ENCODE results near the gene CAMK1.
"Not testable (repeated sequence)": the region's sequence is repeated elsewhere in the genome, so short reads cannot be mapped to it uniquely, and the experiment has no call there.

Gene CAMK1

GRCh38 chr3:9778143-9779074, 8.7 kb upstream of the CAMK1 start:
- H3K4me3 ChIP-seq (ENCODE audit: low read depth, low read length): no peak overlapping the region
- H3K14ac ChIP-seq (ENCODE audit: low read length): no peak overlapping the region
- no peak overlapping the region for H3K18ac ChIP-seq (ENCODE audit: low read length)
- H2BK120ac ChIP-seq (ENCODE audit: insufficient read depth, low read length, poor library complexity): no peak overlapping the region
- WGBS (ENCODE audit: extremely low coverage, insufficient coverage, insufficient read length): no CpG with 5 or more reads among the region's 5 CpGs
- H3K9me3 ChIP-seq (ENCODE audit: insufficient read depth, low read depth, low read length): no peaks in the 10 kb centered on the region
- no peak overlapping the region for H2BK12ac ChIP-seq (ENCODE audit: low read length)
- H4K12ac ChIP-seq (ENCODE audit: low read depth, low read length): no peak overlapping the region
- no peak overlapping the region for H2AK5ac ChIP-seq (ENCODE audit: low read length)
- no peaks in the 10 kb centered on the region for H3K4me1 ChIP-seq (ENCODE audit: control insufficient read depth in 1 of 2, insufficient read depth in 2 of 2, low read length in 2 of 2)
- H2BK5ac ChIP-seq (ENCODE audit: low read depth, low read length, poor library complexity): no peak overlapping the region
- H4K8ac ChIP-seq (ENCODE audit: low read depth, low read length): no peak overlapping the region
- no peak overlapping the region for H3K27ac ChIP-seq (ENCODE audit: low read depth, low read length)
- peaks cover 15 to 27% of the 10 kb centered on the region in 2 experiments for H3K36me3 ChIP-seq (ENCODE audit: control insufficient read depth in 1 of 2, insufficient read depth in 2 of 2, low read length in 2 of 2)
- H3K9ac ChIP-seq (ENCODE audit: low read length): no peak overlapping the region
- no peaks in the 10 kb centered on the region for H3K79me2 ChIP-seq (ENCODE audit: control insufficient read depth, insufficient read depth, low read length, poor library complexity)
- H3K27me3 ChIP-seq (ENCODE audit: insufficient read depth, low read length): no peaks in the 10 kb centered on the region
- no peak overlapping the region for H2AFZ ChIP-seq (ENCODE audit: insufficient read depth, low read length, poor library complexity)
- H4K91ac ChIP-seq (ENCODE audit: low read depth, low read length): no peak overlapping the region
- no peak for DNase-seq
- no peak overlapping the region for H3K4ac ChIP-seq (ENCODE audit: low read depth, low read length)
- H3K79me1 ChIP-seq (ENCODE audit: low read length): no peaks in the 10 kb centered on the region
- H3K4me2 ChIP-seq (ENCODE audit: low read length): no peak overlapping the region
- no peak overlapping the region for H3K23ac ChIP-seq (ENCODE audit: low read length)

GRCh38 chr3:9777694-9778021, 7.9 kb upstream of the CAMK1 start:
- no peak overlapping the region for H3K4me3 ChIP-seq (ENCODE audit: low read depth, low read length)
- no peak overlapping the region for H3K23ac ChIP-seq (ENCODE audit: low read length)
- no peaks in the 10 kb centered on the region for H3K4me1 ChIP-seq (ENCODE audit: control insufficient read depth in 1 of 2, insufficient read depth in 2 of 2, low read length in 2 of 2)
- H2AK5ac ChIP-seq (ENCODE audit: low read length): no peak overlapping the region
- H3K79me1 ChIP-seq (ENCODE audit: low read length): no peaks in the 10 kb centered on the region
- no peaks in the 10 kb centered on the region for H3K9me3 ChIP-seq (ENCODE audit: insufficient read depth, low read depth, low read length)
- H4K8ac ChIP-seq (ENCODE audit: low read depth, low read length): no peak overlapping the region
- DNase-seq: no peak
- H2BK5ac ChIP-seq (ENCODE audit: low read depth, low read length, poor library complexity): no peak overlapping the region
- no peak overlapping the region for H3K4ac ChIP-seq (ENCODE audit: low read depth, low read length)
- H3K4me2 ChIP-seq (ENCODE audit: low read length): no peak overlapping the region
- no CpG with 5 or more reads among the region's 1 CpG for WGBS (ENCODE audit: extremely low coverage, insufficient coverage, insufficient read length)
- H3K18ac ChIP-seq (ENCODE audit: low read length): no peak overlapping the region
- H2BK12ac ChIP-seq (ENCODE audit: low read length): no peak overlapping the region
- no peaks in the 10 kb centered on the region for H3K27me3 ChIP-seq (ENCODE audit: insufficient read depth, low read length)
- no peaks in the 10 kb centered on the region for H3K79me2 ChIP-seq (ENCODE audit: control insufficient read depth, insufficient read depth, low read length, poor library complexity)
- H2AFZ ChIP-seq (ENCODE audit: insufficient read depth, low read length, poor library complexity): no peak overlapping the region
- H4K91ac ChIP-seq (ENCODE audit: low read depth, low read length): no peak overlapping the region
- peaks cover 15 to 25% of the 10 kb centered on the region in 2 experiments for H3K36me3 ChIP-seq (ENCODE audit: control insufficient read depth in 1 of 2, insufficient read depth in 2 of 2, low read length in 2 of 2)
- H4K12ac ChIP-seq (ENCODE audit: low read depth, low read length): no peak overlapping the region
- no peak overlapping the region for H3K9ac ChIP-seq (ENCODE audit: low read length)
- H3K14ac ChIP-seq (ENCODE audit: low read length): no peak overlapping the region
- H2BK120ac ChIP-seq (ENCODE audit: insufficient read depth, low read length, poor library complexity): no peak overlapping the region
- H3K27ac ChIP-seq (ENCODE audit: low read depth, low read length): no peak overlapping the region

GRCh38 chr3:9776896-9777693, 7.3 kb upstream of the CAMK1 start:
- no peak overlapping the region for H3K23ac ChIP-seq (ENCODE audit: low read length)
- H3K9ac ChIP-seq (ENCODE audit: low read length): no peak overlapping the region
- no peak overlapping the region for H4K12ac ChIP-seq (ENCODE audit: low read depth, low read length)
- H3K18ac ChIP-seq (ENCODE audit: low read length): no peak overlapping the region
- no peak overlapping the region for H2BK5ac ChIP-seq (ENCODE audit: low read depth, low read length, poor library complexity)
- no peaks in the 10 kb centered on the region for H3K9me3 ChIP-seq (ENCODE audit: insufficient read depth, low read depth, low read length)
- no peak overlapping the region for H2BK12ac ChIP-seq (ENCODE audit: low read length)
- H3K79me1 ChIP-seq (ENCODE audit: low read length): no peaks in the 10 kb centered on the region
- H3K27me3 ChIP-seq (ENCODE audit: insufficient read depth, low read length): no peaks in the 10 kb centered on the region
- no peak overlapping the region for H3K4ac ChIP-seq (ENCODE audit: low read depth, low read length)
- no peak overlapping the region for H4K91ac ChIP-seq (ENCODE audit: low read depth, low read length)
- H2AK5ac ChIP-seq (ENCODE audit: low read length): no peak overlapping the region
- H2BK120ac ChIP-seq (ENCODE audit: insufficient read depth, low read length, poor library complexity): no peak overlapping the region
- H2AFZ ChIP-seq (ENCODE audit: insufficient read depth, low read length, poor library complexity): no peak overlapping the region
- no peak overlapping the region for H4K8ac ChIP-seq (ENCODE audit: low read depth, low read length)
- no peaks in the 10 kb centered on the region for H3K4me1 ChIP-seq (ENCODE audit: control insufficient read depth in 1 of 2, insufficient read depth in 2 of 2, low read length in 2 of 2)
- no peak overlapping the region for H3K27ac ChIP-seq (ENCODE audit: low read depth, low read length)
- DNase-seq: no peak
- 100% methylated on average over 1 of the region's 5 CpGs for WGBS (ENCODE audit: extremely low coverage, insufficient coverage, insufficient read length)
- H3K4me2 ChIP-seq (ENCODE audit: low read length): no peak overlapping the region
- no peaks in the 10 kb centered on the region for H3K79me2 ChIP-seq (ENCODE audit: control insufficient read depth, insufficient read depth, low read length, poor library complexity)
- H3K14ac ChIP-seq (ENCODE audit: low read length): no peak overlapping the region
- no peak overlapping the region for H3K4me3 ChIP-seq (ENCODE audit: low read depth, low read length)
- peaks cover 15 to 20% of the 10 kb centered on the region in 2 experiments for H3K36me3 ChIP-seq (ENCODE audit: control insufficient read depth in 1 of 2, insufficient read depth in 2 of 2, low read length in 2 of 2)

GRCh38 chr3:9771007-9771406, 1.3 kb upstream of the CAMK1 start:
- not testable (repeated sequence) for H2BK120ac ChIP-seq (ENCODE audit: insufficient read depth, low read length, poor library complexity); H2AK5ac ChIP-seq (ENCODE audit: low read length); H3K4me3 ChIP-seq (ENCODE audit: low read depth, low read length); H3K18ac ChIP-seq (ENCODE audit: low read length); H2BK5ac ChIP-seq (ENCODE audit: low read depth, low read length, poor library complexity); H3K27me3 ChIP-seq (ENCODE audit: insufficient read depth, low read length); H3K4ac ChIP-seq (ENCODE audit: low read depth, low read length); H3K14ac ChIP-seq (ENCODE audit: low read length); H4K8ac ChIP-seq (ENCODE audit: low read depth, low read length); H3K36me3 ChIP-seq (ENCODE audit: control insufficient read depth in 1 of 2, insufficient read depth in 2 of 2, low read length in 2 of 2); H3K9me3 ChIP-seq (ENCODE audit: insufficient read depth, low read depth, low read length); H4K12ac ChIP-seq (ENCODE audit: low read depth, low read length); H3K27ac ChIP-seq (ENCODE audit: low read depth, low read length); DNase-seq; H3K9ac ChIP-seq (ENCODE audit: low read length); H2AFZ ChIP-seq (ENCODE audit: insufficient read depth, low read length, poor library complexity); H3K4me2 ChIP-seq (ENCODE audit: low read length); H3K23ac ChIP-seq (ENCODE audit: low read length); H2BK12ac ChIP-seq (ENCODE audit: low read length); H3K79me1 ChIP-seq (ENCODE audit: low read length); H4K91ac ChIP-seq (ENCODE audit: low read depth, low read length); H3K79me2 ChIP-seq (ENCODE audit: control insufficient read depth, insufficient read depth, low read length, poor library complexity)
- H3K4me1 ChIP-seq (ENCODE audit: control insufficient read depth in 1 of 2, insufficient read depth in 2 of 2, low read length in 2 of 2): peaks cover 7 to 12% of the 10 kb centered on the region in 2 experiments
- no CpG with 5 or more reads among the region's 2 CpGs for WGBS (ENCODE audit: extremely low coverage, insufficient coverage, insufficient read length)

All from trophoblast cell (in vitro differentiated cells and primary cell).